Mesendoderm (in vitro differentiated cells): ENCODE measurements around the gene OSBPL10.

Experiments used
- DNase-seq: peaks from one replicate; pipeline ENCODE4 v3.0.0; 2013
- H2AK5ac ChIP-seq: 2 replicates; pipeline ENCODE4 v1.6.1; 2013; ENCODE audit warnings: low read length, inconsistent platforms
- H2BK120ac ChIP-seq: 2 replicates; pipeline ENCODE4 v1.6.1; 2013; ENCODE audit warnings: low read depth, mild to moderate bottlenecking, low read length, moderate library complexity, mixed read lengths
- H2BK15ac ChIP-seq: replicated peaks from 2 replicates; pipeline ENCODE4 v1.6.1; 2013; ENCODE audit warnings: low read depth, mild to moderate bottlenecking, moderate library complexity
- H2BK5ac ChIP-seq: 2 replicates; pipeline ENCODE4 v1.6.1; 2013; ENCODE audit warnings: low read length, inconsistent platforms
- H3K18ac ChIP-seq: 2 replicates; pipeline ENCODE4 v1.6.1; 2013; ENCODE audit warnings: mild to moderate bottlenecking, low read length, mixed read lengths
- H3K23ac ChIP-seq: one replicate; pipeline ENCODE4 v1.6.1; 2013; ENCODE audit warnings: low read length
- H3K27ac ChIP-seq: 2 replicates; pipeline ENCODE4 v1.5.1; 2013; ENCODE audit warnings: low read depth, mild to moderate bottlenecking, inconsistent platforms, low read length, moderate library complexity
- H3K27me3 ChIP-seq: 2 replicates; pipeline ENCODE4 v1.6.1; 2013; ENCODE audit warnings: low read length, control low read depth, mild to moderate bottlenecking, inconsistent platforms; ENCODE audit not compliant: insufficient read depth, poor library complexity
- H3K36me3 ChIP-seq: 2 replicates; pipeline ENCODE4 v1.6.1; 2013; ENCODE audit warnings: low read length, inconsistent platforms; ENCODE audit not compliant: control insufficient read depth, insufficient read depth
- H3K4ac ChIP-seq: one replicate; pipeline ENCODE4 v1.6.1; 2013; ENCODE audit warnings: low read depth, mild to moderate bottlenecking, low read length, moderate library complexity
- H3K4me1 ChIP-seq: 2 replicates; pipeline ENCODE4 v1.6.1; 2013; ENCODE audit warnings: low read depth, low read length, inconsistent platforms; ENCODE audit not compliant: control insufficient read depth
- H3K4me2 ChIP-seq: 2 replicates; pipeline ENCODE4 v1.6.1; 2013; ENCODE audit warnings: low read length
- H3K4me3 ChIP-seq: 2 replicates; pipeline ENCODE4 v1.5.1; 2013; ENCODE audit warnings: mild to moderate bottlenecking, low read length
- H3K56ac ChIP-seq: one replicate; pipeline ENCODE4 v1.6.1; 2013; ENCODE audit warnings: low read length
- H3K79me1 ChIP-seq: 2 replicates; pipeline ENCODE4 v1.6.1; 2013; ENCODE audit warnings: low read length, inconsistent platforms
- H3K79me2 ChIP-seq: 2 replicates; pipeline ENCODE4 v1.6.1; 2013; ENCODE audit warnings: mild to moderate bottlenecking, low read length; ENCODE audit not compliant: control insufficient read depth, insufficient read depth
- H3K9ac ChIP-seq: 2 replicates; pipeline ENCODE4 v1.6.1; 2013; ENCODE audit warnings: low read length, inconsistent platforms
- H4K5ac ChIP-seq: one replicate; pipeline ENCODE4 v1.6.1; 2013; ENCODE audit warnings: low read length
- H4K8ac ChIP-seq: one replicate; pipeline ENCODE4 v1.6.1; 2013; ENCODE audit warnings: low read depth, mild to moderate bottlenecking, control low read depth, low read length, moderate library complexity
- WGBS: extraction: QIAGEN DNeasy Blood & Tissue Kit; methylation state at CpG from one replicate; pipeline ENCODE4 v1.1.7; 2013; ENCODE audit warnings: low lambda C conversion rate, missing lambda C conversion rate; ENCODE audit not compliant: insufficient coverage; ENCODE audit errors: extremely low coverage; 5-methylcytosine and 5-hydroxymethylcytosine counted together

Gene OSBPL10

DNA sequence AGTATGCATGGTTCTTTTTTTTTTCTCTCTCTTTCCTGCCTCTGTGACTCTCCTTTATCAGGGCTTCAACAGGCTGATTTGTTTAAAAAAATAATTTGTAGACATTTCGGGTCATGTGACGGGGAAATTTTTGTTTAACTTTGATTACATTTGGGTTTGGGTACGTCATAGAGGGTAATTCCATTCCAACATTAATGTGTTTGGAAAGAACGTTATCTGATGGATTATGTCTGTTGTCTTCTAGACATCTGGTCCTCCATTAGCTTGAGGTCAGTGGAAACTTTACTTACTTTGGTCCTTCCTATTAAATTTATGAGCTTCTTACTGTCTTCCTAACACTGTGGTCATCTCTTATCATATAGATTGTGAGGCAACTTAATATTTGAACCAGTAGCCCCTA is 367.4 kb downstream of the OSBPL10 start:
- no peak overlapping the region for H3K4ac ChIP-seq
- no peak overlapping the region for H3K27ac ChIP-seq
- no peaks in the 10 kb centered on the region for H3K27me3 ChIP-seq
- no peak overlapping the region for H2BK120ac ChIP-seq
- H3K79me1 ChIP-seq: no peaks in the 10 kb centered on the region
- H3K79me2 ChIP-seq: no peaks in the 10 kb centered on the region
- no peak overlapping the region for H4K5ac ChIP-seq
- no peak overlapping the region for H3K4me3 ChIP-seq
- no peak overlapping the region for H2BK5ac ChIP-seq
- no peak overlapping the region for H3K9ac ChIP-seq
- 100% methylated on average over 1 of the region's 4 CpGs for WGBS
- H2AK5ac ChIP-seq: no peak overlapping the region
- H3K56ac ChIP-seq: no peak overlapping the region
- H3K18ac ChIP-seq: no peak overlapping the region
- H3K36me3 ChIP-seq: no peaks in the 10 kb centered on the region
- H3K4me1 ChIP-seq: no peaks in the 10 kb centered on the region
- no peak overlapping the region for H3K23ac ChIP-seq
- no peak overlapping the region for H4K8ac ChIP-seq
- no peak for DNase-seq
- H3K4me2 ChIP-seq: no peak overlapping the region
- no peak overlapping the region for H2BK15ac ChIP-seq

- no peak overlapping the region for H3K9ac ChIP-seq
- H3K27ac ChIP-seq: no peak overlapping the region
- no CpG with 5 or more reads among the region's 1 CpG for WGBS
These were observed 367.9 kb downstream of the OSBPL10 start for GRCh38 chr3:31613177-31613576.

More at GRCh38 chr3:31613177-31613576, 367.9 kb downstream of the OSBPL10 start:
- H4K8ac ChIP-seq: no peak overlapping the region
- no peak overlapping the region for H2AK5ac ChIP-seq
- H3K23ac ChIP-seq: no peak overlapping the region
- H3K36me3 ChIP-seq: no peaks in the 10 kb centered on the region
- H3K79me2 ChIP-seq: no peaks in the 10 kb centered on the region
- no peak overlapping the region for H3K4me2 ChIP-seq
- H3K27me3 ChIP-seq: no peaks in the 10 kb centered on the region
- no peak overlapping the region for H4K5ac ChIP-seq
- H3K4me3 ChIP-seq: no peak overlapping the region
- H3K4ac ChIP-seq: no peak overlapping the region
- no peak overlapping the region for H2BK5ac ChIP-seq
- H3K56ac ChIP-seq: no peak overlapping the region
- DNase-seq: no peak
- H3K18ac ChIP-seq: no peak overlapping the region
- no peak overlapping the region for H2BK15ac ChIP-seq
- no peaks in the 10 kb centered on the region for H3K79me1 ChIP-seq
- no peak overlapping the region for H2BK120ac ChIP-seq
- no peaks in the 10 kb centered on the region for H3K4me1 ChIP-seq
